Nephron progenitor cell (in vitro differentiated cells): ENCODE data around the gene MTMR11.

Experiments
- DNase-seq: peaks from one replicate; pipeline ENCODE4 v3.0.0; 2021
- H3K27ac Mint-ChIP-seq: 2 replicates; pipeline ENCODE4 v1.8.0; 2021; ENCODE audit warnings: mild to moderate bottlenecking, moderate library complexity, mixed read lengths
- H3K27me3 Mint-ChIP-seq: 2 replicates; pipeline ENCODE4 v1.8.0; 2021; ENCODE audit warnings: mild to moderate bottlenecking, low read depth, mixed read lengths; ENCODE audit not compliant: poor library complexity
- H3K36me3 Mint-ChIP-seq: 2 replicates; pipeline ENCODE4 v1.8.0; 2021; ENCODE audit warnings: low read depth, mixed read lengths
- H3K4me1 Mint-ChIP-seq: 2 replicates; pipeline ENCODE4 v1.8.0; 2021; ENCODE audit warnings: mixed read lengths
- H3K4me3 Mint-ChIP-seq: 2 replicates; pipeline ENCODE4 v1.8.0; 2021; ENCODE audit warnings: mild to moderate bottlenecking, moderate library complexity, mixed read lengths
- H3K9me3 Mint-ChIP-seq: 2 replicates; pipeline ENCODE4 v1.8.0; 2021; ENCODE audit warnings: mild to moderate bottlenecking, moderate library complexity, mixed read lengths
- CTCF ChIP-seq: fragments of 200-600 bp; sonication (generic); IDR thresholded peaks from 2 replicates; pipeline ENCODE4 v1.5.0; 2021; ENCODE audit warnings: antibody characterized with exemption

MTMR11 gene

GRCh38 chr1:149927056-149927562 lies 9.6 kb downstream of the MTMR11 start:
- no peak for DNase-seq
- no peak for TF ChIP-seq CTCF
- H3K9me3 Mint-ChIP-seq: no peaks in the 10 kb centered on the region
- peaks cover 50% of the 10 kb centered on the region for H3K4me1 Mint-ChIP-seq
- peaks cover 5% of the 10 kb centered on the region for H3K27me3 Mint-ChIP-seq
- H3K4me3 Mint-ChIP-seq: peak overlapping the region; percentile 100
- H3K27ac Mint-ChIP-seq: peak overlapping the region; percentile 98
- peaks cover 48% of the 10 kb centered on the region for H3K36me3 Mint-ChIP-seq

- H3K27me3 Mint-ChIP-seq: peaks cover 5% of the 10 kb centered on the region
- DNase-seq: no peak
- no peaks in the 10 kb centered on the region for H3K9me3 Mint-ChIP-seq
- no peak for TF ChIP-seq CTCF
- peaks cover 47% of the 10 kb centered on the region for H3K36me3 Mint-ChIP-seq
- H3K4me1 Mint-ChIP-seq: peaks cover 57% of the 10 kb centered on the region
- H3K4me3 Mint-ChIP-seq: peak overlapping the region; percentile 100
- no peak overlapping the region for H3K27ac Mint-ChIP-seq
Measured at GRCh38 chr1:149926296-149926695, 10.4 kb downstream of the MTMR11 start.

GRCh38 chr1:149925751-149926150 lies 10.9 kb downstream of the MTMR11 start:
- DNase-seq: no peak
- peak overlapping the region; percentile 100 for H3K4me3 Mint-ChIP-seq
- TF ChIP-seq CTCF: no peak
- peaks cover 47% of the 10 kb centered on the region for H3K36me3 Mint-ChIP-seq
- no peak overlapping the region for H3K27ac Mint-ChIP-seq
- peaks cover 57% of the 10 kb centered on the region for H3K4me1 Mint-ChIP-seq
- H3K9me3 Mint-ChIP-seq: no peaks in the 10 kb centered on the region
- H3K27me3 Mint-ChIP-seq: peaks cover 5% of the 10 kb centered on the region

DNA sequence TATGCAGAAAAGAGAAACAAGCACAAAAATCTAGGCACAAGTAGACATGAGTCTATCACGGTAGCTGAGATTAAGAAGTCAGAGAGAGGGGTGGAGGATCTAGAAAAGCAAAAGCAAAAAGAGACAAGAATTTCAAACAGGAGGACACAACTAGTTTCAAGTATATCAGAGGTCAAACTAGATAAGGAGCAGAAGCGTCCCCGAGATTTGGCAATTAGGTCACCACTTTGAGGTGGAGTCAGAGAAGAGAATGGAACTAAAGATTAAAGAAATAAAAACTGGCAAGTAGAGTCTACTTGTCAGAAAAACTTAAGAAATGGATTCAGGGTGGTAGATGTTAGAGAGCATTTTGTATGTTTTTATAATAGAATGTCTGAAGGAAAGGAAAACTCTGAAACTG lies 11.3 kb downstream of the MTMR11 start:
- DNase-seq: no peak
- peak overlapping the region; percentile 23 for H3K27ac Mint-ChIP-seq
- TF ChIP-seq CTCF: no peak
- H3K9me3 Mint-ChIP-seq: no peaks in the 10 kb centered on the region
- H3K4me1 Mint-ChIP-seq: peaks cover 57% of the 10 kb centered on the region
- H3K4me3 Mint-ChIP-seq: peak overlapping the region; percentile 73
- peaks cover 5% of the 10 kb centered on the region for H3K27me3 Mint-ChIP-seq
- peaks cover 47% of the 10 kb centered on the region for H3K36me3 Mint-ChIP-seq

GRCh38 chr1:149923626-149924025 lies 13.1 kb downstream of the MTMR11 start:
- Mint-ChIP-seq H3K9me3 (no peaks in the 10 kb centered on the region), H3K4me1 (peaks cover 50% of the 10 kb centered on the region), H3K36me3 (peaks cover 47% of the 10 kb centered on the region), H3K4me3 (no peak overlapping the region), H3K27me3 (no peaks in the 10 kb centered on the region), H3K27ac (no peak overlapping the region)
- DNase-seq: no peak
- no peak for TF ChIP-seq CTCF

DNA sequence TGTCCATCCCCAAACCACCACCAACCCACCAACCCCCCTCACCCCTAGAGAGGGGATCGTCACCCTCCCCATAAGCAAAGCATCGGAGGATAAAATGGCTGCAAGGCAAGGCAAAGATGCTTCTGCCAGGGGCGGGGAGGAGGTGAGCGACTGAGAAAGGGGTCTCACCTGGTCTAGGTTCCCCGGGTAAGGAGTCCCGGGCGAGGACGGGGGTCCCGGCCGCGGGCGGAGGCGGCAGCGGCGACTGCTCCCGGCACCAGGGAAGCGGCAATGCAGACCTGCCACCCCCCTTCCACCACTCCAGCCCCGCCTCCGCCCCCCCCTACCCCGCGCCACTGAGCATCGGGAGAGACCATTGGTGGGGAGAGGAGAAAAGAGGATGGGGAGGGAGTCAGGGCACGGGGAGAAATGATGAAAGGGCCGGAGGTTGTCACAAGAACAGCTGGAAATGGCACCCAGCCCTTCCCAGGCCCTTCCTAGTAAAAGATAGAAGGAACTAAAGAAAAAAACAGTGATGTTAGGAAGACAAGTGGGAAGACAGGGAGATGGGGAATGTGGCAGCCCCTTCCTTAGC lies 19.0 kb downstream of the MTMR11 start, which contains the start of gene SV2A:
TSS of gene SV2A (minus strand) at position 274 of the 574 bp plus-strand sequence. CDS start 4,004 bp downstream, outside the sequence.
- peak; percentile 68 for DNase-seq
- no peak within 1 kb of the TSS for H3K27ac Mint-ChIP-seq

More for the DNA sequence above, 19.0 kb downstream of the MTMR11 start, which contains the start of gene SV2A:
- Mint-ChIP-seq H3K27me3 (peaks cover 6% of the 10 kb centered on the region), H3K9me3 (no peaks in the 10 kb centered on the region), H3K36me3 (peaks cover 23% of the 10 kb centered on the region), H3K4me3 (peak within 1 kb of the TSS; percentile 81), H3K4me1 (peaks cover 65% of the 10 kb centered on the region)
- TF ChIP-seq CTCF: no peak
